Stomach (tissue), 9 donors: ENCODE results near the gene NIN. TPM values are rescaled to one million over a fixed set of nuclear protein-coding genes. Genes with fewer than 3 reads are reported as not detected.
A peak's percentile ranks its signal among the peaks of the same experiment; 100 is the strongest.

ENCODE experiments used
- DNase-seq, 2 donors: peaks; one replicate each; pipeline versions ENCODE4 v3.0.0 to v3.0.0-alpha.2; 2013 to 2019
- H3K27ac ChIP-seq, 5 donors: fragments of 200-600 bp in 4 of 5; sonication (generic) in 4 of 5; one replicate each; pipeline ENCODE4 v1.5.1; 2013 to 2019; ENCODE audit warnings: mild to moderate bottlenecking in 1 of 5, moderate library complexity in 1 of 5
- H3K27me3 ChIP-seq, 3 donors: fragments of 200-600 bp; sonication (generic); one replicate each; pipeline ENCODE4 v1.5.1; 2017 to 2019; ENCODE audit warnings: mixed run types in 1 of 3
- H3K36me3 ChIP-seq, 4 donors: fragments of 200-600 bp; sonication (generic); 1 replicate in 3 of 4; 2 replicates in 1 of 4; pipeline ENCODE4 v1.5.1; 2016 to 2019
- H3K4me1 ChIP-seq, 4 donors: fragments of 200-600 bp; sonication (generic); one replicate each; pipeline ENCODE4 v1.5.1; 2016 to 2019
- H3K4me3 ChIP-seq, 4 donors: fragments of 200-600 bp; sonication (generic) in 3 of 4; one replicate each; pipeline ENCODE4 v1.5.1; 2016 to 2019; ENCODE audit warnings: mild to moderate bottlenecking in 1 of 4
- H3K9me3 ChIP-seq, 4 donors: fragments of 200-600 bp; sonication (generic); one replicate each; pipeline ENCODE4 v1.5.1; 2016 to 2019
- CTCF ChIP-seq, 7 experiments: fragments of 450-650 bp in 4 of 7; fragments of 200-600 bp in 3 of 7; sonication (generic) in 3 of 7; IDR thresholded peaks; one replicate each; pipeline ENCODE4 v1.5.1; 2016 to 2019; ENCODE audit warnings: antibody characterized with exemption in 7 of 7, control low read depth in 2 of 7, mild to moderate bottlenecking in 1 of 7
- EP300 ChIP-seq: sonication (generic); formaldehyde crosslinking; IDR thresholded peaks from one replicate; pipeline ENCODE4 v1.6.1; 2017; ENCODE audit warnings: antibody characterized with exemption
- POLR2A ChIP-seq, 4 donors: fragments of 450-650 bp; IDR thresholded peaks; one replicate each; pipeline ENCODE4 v1.6.1; 2016; ENCODE audit warnings: antibody characterized with exemption in 4 of 4, control low read depth in 2 of 4, mild to moderate bottlenecking in 1 of 4, moderate library complexity in 1 of 4
- POLR2AphosphoS5 ChIP-seq, 3 donors: sonication (generic); formaldehyde crosslinking; IDR thresholded peaks; one replicate each; pipeline ENCODE4 v1.6.1; 2016; ENCODE audit warnings: antibody characterized with exemption in 3 of 3
- WGBS, 5 donors: extraction: QIAGEN DNeasy Blood & Tissue Kit in 3 of 5; methylation state at CpG; one replicate each; pipeline versions ENCODE4 v1.1.5 to v1.1.7; 2013 to 2018; 5-methylcytosine and 5-hydroxymethylcytosine counted together
- intact Hi-C: fragments of 100-400 bp; cut with DNase I; formaldehyde crosslinking; loops from one replicate; pipeline ENCODE4 v1.15.1; 2023; ENCODE audit warnings: low total_unique reads
- polyA plus RNA-seq, 3 donors: library from polyadenylated mRNA; stranded (reverse); fragments of 200-250 nt; gene quantifications; one replicate each; pipeline ENCODE4 v1.2.3, GENCODE V29; 2013
- total RNA-seq, 5 donors: library from RNA; depleted of rRNA; stranded (reverse); fragments of >200 nt; gene quantifications; one replicate each; pipeline versions ENCODE4 v1.1.0 to v1.2.3, GENCODE V29; 2014 to 2016
- donor health status: healthy with polysubstance abuse.
- donor health status: Bipolar disorder and iron deficiency.
- donor health status: healthy.

The NIN gene
- total and polyA plus RNA-seq, 8 donors = 5.3 to 70.5 (median 20.5) TPM

- Histone ChIP-seq H3K27me3 (no peaks in the 10 kb centered on the region), H3K36me3 (no peaks in the 10 kb centered on the region), H3K4me3 (no peak overlapping the region), H3K9me3 (no peaks in the 10 kb centered on the region), H3K4me1 (peaks cover 9 to 34% (median 15%) of the 10 kb centered on the region in 4 donors), H3K27ac (peak overlapping the region in 4 of 5 donors; percentile 14 to 39 (median 18))
- intact Hi-C loops = no loop called here
- no peak for TF ChIP-seq EP300
- TF ChIP-seq CTCF (IDR thresholded peaks at IDR 0.05) = no peak
- no peak for TF ChIP-seq POLR2A (IDR thresholded peaks at IDR 0.05)
- TF ChIP-seq POLR2AphosphoS5 (IDR thresholded peaks at IDR 0.05) = no peak
- no peak for DNase-seq
- WGBS, 5 donors = 16 to 40% (median 26%) methylated on average over 5 of the region's 5 CpGs
These were observed 153.4 kb downstream of the NIN start for GRCh38 chr14:50677527-50678063.

- no peak for TF ChIP-seq POLR2AphosphoS5 (IDR thresholded peaks at IDR 0.05)
- TF ChIP-seq EP300 = no peak
- no peak for TF ChIP-seq POLR2A (IDR thresholded peaks at IDR 0.05)
- no peak for TF ChIP-seq CTCF (IDR thresholded peaks at IDR 0.05)
- no peak for DNase-seq
- intact Hi-C loops = no loop called here
- no peaks in the 10 kb centered on the region for H3K36me3 ChIP-seq
- peak overlapping the region in 4 of 5 donors; percentile 14 to 39 (median 20) for H3K27ac ChIP-seq
- H3K27me3 ChIP-seq = no peaks in the 10 kb centered on the region
- H3K9me3 ChIP-seq = no peaks in the 10 kb centered on the region
- no peak overlapping the region for H3K4me3 ChIP-seq
- H3K4me1 ChIP-seq = peaks cover 9 to 34% (median 15%) of the 10 kb centered on the region in 4 donors
- WGBS, 5 donors = 82 to 90% (median 87%) methylated on average over 7 of the region's 7 CpGs
These were observed 154.0 kb downstream of the NIN start for GRCh38 chr14:50676814-50677516.

- 80 to 91% (median 85%) methylated on average over 2 of the region's 2 CpGs for WGBS, 5 donors
- intact Hi-C loops = no loop called here
- Histone ChIP-seq H3K27ac (no peak overlapping the region), H3K9me3 (no peaks in the 10 kb centered on the region), H3K36me3 (no peaks in the 10 kb centered on the region), H3K27me3 (no peaks in the 10 kb centered on the region), H3K4me3 (no peak overlapping the region), H3K4me1 (peaks cover 9 to 34% (median 15%) of the 10 kb centered on the region in 4 donors)
- TF ChIP-seq CTCF (IDR thresholded peaks at IDR 0.05) = no peak
- no peak for TF ChIP-seq EP300
- no peak for TF ChIP-seq POLR2AphosphoS5 (IDR thresholded peaks at IDR 0.05)
- no peak for TF ChIP-seq POLR2A (IDR thresholded peaks at IDR 0.05)
- DNase-seq = no peak
These were observed 155.4 kb downstream of the NIN start for GRCh38 chr14:50675597-50675996.

GRCh38 chr14:50670866-50671256 lies 160.1 kb downstream of the NIN start:
- no peak overlapping the region for H3K27ac ChIP-seq
- WGBS, 5 donors = 92 to 96% (median 95%) methylated on average over 6 of the region's 6 CpGs
- H3K27me3 ChIP-seq = no peaks in the 10 kb centered on the region
- no peaks in the 10 kb centered on the region for H3K36me3 ChIP-seq
- H3K4me1 ChIP-seq = peaks cover 3 to 23% (median 11%) of the 10 kb centered on the region in 4 donors
- DNase-seq = no peak
- no peaks in the 10 kb centered on the region for H3K9me3 ChIP-seq
- intact Hi-C loops = no loop called here
- no peak overlapping the region for H3K4me3 ChIP-seq
- TF ChIP-seq CTCF (IDR thresholded peaks at IDR 0.05) = no peak
